HepG2 (cell line): ENCODE data around the gene UCMA. TPM values are rescaled to one million over a fixed set of nuclear protein-coding genes. Genes with fewer than 3 reads are reported as not detected.

Experiments used
- ATAC-seq: fragments of 200-7000 bp; cut with Tn5 transposase; 3 replicates; pipeline ENCODE4 v1.9.1; 2020; ENCODE audit warnings: mild to moderate bottlenecking, moderate library complexity
- BruUV-seq: library from RNA; stranded (reverse); fragments of 400-500 nt; replicated peaks from 2 replicates; lab custom pipeline; 2021; lab: Mats Ljungman, UMichigan
- CTCF ChIA-PET: fragments of 300-600 bp; formaldehyde crosslinking; extraction: SDS; loops from one replicate; lab custom pipeline; 2021; ENCODE audit warnings: low total read pairs, inconsistent platforms, low intra/inter-chr PET ratio; lab: Yijun Ruan, JAX
- POLR2A ChIA-PET: fragments of 350-600 bp; sonication (Branson Sonifier 250); formaldehyde crosslinking; loops from one replicate; lab custom pipeline; 2020; ENCODE audit warnings: antibody characterized with exemption, inconsistent platforms; lab: Yijun Ruan, JAX
- DNase-seq: peaks from one replicate; pipeline ENCODE4 v3.0.0-alpha.2; 2015; ENCODE audit warnings: low spot score
- FAIRE-seq: peaks from 3 replicates; lab custom pipeline; 2011; peaks lifted over from hg19 to GRCh38; lab: Jason Lieb, UNC
- H2AFZ ChIP-seq: one replicate; pipeline ENCODE4 v1.6.1; 2011; ENCODE audit warnings: low read length, inconsistent platforms
- H3K27ac ChIP-seq: fragments of 300-600 bp; 3 replicates; pipeline ENCODE4 v1.8.0; 2011; ENCODE audit warnings: mixed run types, mild to moderate bottlenecking, mixed read lengths, low read length, inconsistent platforms; ENCODE audit not compliant: insufficient read depth; ENCODE audit errors: extremely low read length
- H3K27me3 ChIP-seq, 2 experiments: fragments of 200-600 bp in 1 of 2; 2 replicates in 1 of 2; 3 replicates in 1 of 2; pipeline versions ENCODE4 v1.6.0 to v1.8.0; 2011; ENCODE audit warnings: low read length in 2 of 2, mild to moderate bottlenecking in 2 of 2, moderate library complexity in 2 of 2, inconsistent platforms in 1 of 2; ENCODE audit not compliant: insufficient read depth in 2 of 2, control insufficient read depth in 1 of 2
- H3K36me3 ChIP-seq, 2 experiments: fragments of 200-600 bp in 1 of 2; replicated peaks in 1 of 2; 2 replicates in 1 of 2; 3 replicates in 1 of 2; pipeline versions ENCODE4 v1.5.1 to v1.8.0; 2011; ENCODE audit warnings: low read length in 2 of 2, inconsistent platforms in 1 of 2; ENCODE audit not compliant: insufficient read depth in 2 of 2, control insufficient read depth in 1 of 2
- H3K4me1 ChIP-seq: 2 replicates; pipeline ENCODE4 v1.5.1; 2012; ENCODE audit warnings: low read length, inconsistent platforms; ENCODE audit not compliant: insufficient read depth
- H3K4me2 ChIP-seq: 2 replicates; pipeline ENCODE4 v1.6.0; 2011; ENCODE audit warnings: low read depth, low read length, inconsistent platforms
- H3K4me3 ChIP-seq, 3 experiments: fragments of 200-600 bp in 1 of 3; sonication (generic), shearing (Covaris generic) in 1 of 3; replicated peaks in 1 of 3; 2 replicates each; pipeline ENCODE4 v1.5.1; 2011 to 2016; ENCODE audit warnings: low read length in 3 of 3, inconsistent platforms in 2 of 3, low read depth in 2 of 3, mild to moderate bottlenecking in 2 of 3, control low read depth in 1 of 3, mixed read lengths in 1 of 3; ENCODE audit not compliant: insufficient read depth in 1 of 3
- H3K79me2 ChIP-seq: one replicate; pipeline ENCODE4 v1.6.1; 2011; ENCODE audit warnings: low read length, inconsistent platforms; ENCODE audit not compliant: insufficient read depth
- H3K9ac ChIP-seq: 2 replicates; pipeline ENCODE4 v1.6.0; 2011; ENCODE audit warnings: mild to moderate bottlenecking, low read depth, low read length, inconsistent platforms; ENCODE audit not compliant: insufficient read depth
- H3K9me3 ChIP-seq: 2 replicates; pipeline ENCODE4 v1.5.1; 2012; ENCODE audit warnings: mild to moderate bottlenecking, low read length
- H4K20me1 ChIP-seq: 2 replicates; pipeline ENCODE4 v1.6.0; 2011; ENCODE audit warnings: inconsistent platforms, mild to moderate bottlenecking, low read length, moderate library complexity; ENCODE audit not compliant: insufficient read depth
- ELF4 ChIP-seq: sonication (generic); formaldehyde crosslinking; IDR thresholded peaks from 2 replicates; pipeline ENCODE4 v1.5.0; 2020; ENCODE audit warnings: missing genetic modification reagents, mild to moderate bottlenecking, moderate library complexity, borderline replicate concordance
- HIVEP1 ChIP-seq: sonication (generic); formaldehyde crosslinking; IDR thresholded peaks from 2 replicates; pipeline ENCODE4 v1.4.0; 2020; ENCODE audit warnings: mild to moderate bottlenecking, missing genetic modification reagents
- KDM4B ChIP-seq: sonication (generic); formaldehyde crosslinking; IDR thresholded peaks from 2 replicates; pipeline ENCODE4 v1.4.0; 2020; ENCODE audit warnings: missing genetic modification reagents
- MNT ChIP-seq: fragments of 450-650 bp; IDR thresholded peaks from 2 replicates; pipeline ENCODE4 v1.6.1; 2016
- MXI1 ChIP-seq: IDR thresholded peaks from 3 replicates; pipeline ENCODE4 v1.6.1; 2012; ENCODE audit warnings: low read depth, low read length, inconsistent platforms, borderline replicate concordance
- SMAD9 ChIP-seq: sonication (generic); formaldehyde crosslinking; IDR thresholded peaks from 2 replicates; pipeline ENCODE4 v1.5.1; 2020; ENCODE audit warnings: mild to moderate bottlenecking, missing genetic modification reagents
- SMYD3 ChIP-seq: sonication (generic); formaldehyde crosslinking; IDR thresholded peaks from 2 replicates; pipeline ENCODE4 v1.8.1; 2023; ENCODE audit warnings: mild to moderate bottlenecking, missing genetic modification reagents
- TFDP1 ChIP-seq: IDR thresholded peaks from 2 replicates; pipeline ENCODE4 v1.6.1; 2016; ENCODE audit warnings: missing compliant biosample characterization, missing genetic modification reagents, borderline replicate concordance
- TOPORS ChIP-seq: sonication (generic); formaldehyde crosslinking; IDR thresholded peaks from 2 replicates; pipeline ENCODE4 v1.8.0; 2023; ENCODE audit warnings: mild to moderate bottlenecking, missing genetic modification reagents
- WGBS: methylation state at CpG from one replicate; pipeline ENCODE4 v1.1.6; 2017; ENCODE audit warnings: low lambda C conversion rate; 5-methylcytosine and 5-hydroxymethylcytosine counted together
- in situ Hi-C: cut with HindIII; loops from 2 replicates; pipeline ENCODE4 v1.10.0; 2017; ENCODE audit warnings: low pct_unique_long_range_greater_than_20kb; ENCODE audit not compliant: extremely low pct_ligation_motif_present
- intact Hi-C: fragments of 100-400 bp; cut with micrococcal nuclease; formaldehyde crosslinking; loops from one replicate; pipeline ENCODE4 v1.10.0; 2022; ENCODE audit not compliant: unreplicated experiment
- polyA plus RNA-seq, 8 experiments: library from polyadenylated mRNA; depleted of rRNA in 3 of 8; stranded (reverse) in 7 of 8; unstranded in 1 of 8; fragments of >200 nt; fragmentation: Illumina TruSeq in 4 of 8; extraction: Trizol in 4 of 8; gene quantifications; 2 replicates each; pipeline versions ENCODE4 v1.2.1 to v1.2.3, GENCODE V29; 2011 to 2016; ENCODE audit warnings: low read depth in 4 of 8, missing spikeins in 1 of 8, mixed read lengths in 1 of 8; ENCODE audit not compliant: insufficient read depth in 1 of 8
- total RNA-seq, 5 experiments: library from RNA; depleted of rRNA; stranded (reverse); fragments of >200 nt; fragmentation: Illumina TruSeq; extraction: Trizol; gene quantifications; 2 replicates each; pipeline ENCODE4 v1.2.3, GENCODE V29; 2016; ENCODE audit warnings: low read depth in 1 of 5

The UCMA gene
- total and polyA plus RNA-seq, 2 of the 13 experiments (the other 11 are each of a cell fraction or from before 2014, with no cell fraction given) = not detected

- Histone ChIP-seq H2AFZ (no peak overlapping the region), H3K9ac (no peak overlapping the region), H3K9me3 (no peaks in the 10 kb centered on the region), H3K27ac (no peak overlapping the region), H3K4me1 (no peaks in the 10 kb centered on the region), H3K36me3 (peaks cover 3 to 56% of the 10 kb centered on the region in 2 experiments; a peak in 4 of 5 replicates), H3K4me3 (no peak overlapping the region), H3K4me2 (no peak overlapping the region), H3K79me2 (no peaks in the 10 kb centered on the region), H3K27me3 (no peaks in the 10 kb centered on the region), H4K20me1 (no peaks in the 10 kb centered on the region)
- TF ChIP-seq SMYD3 (CRISPR knock-in tag) = no peak
- TF ChIP-seq HIVEP1 = no peak
- no peak for TF ChIP-seq MXI1
- TF ChIP-seq TFDP1 (CRISPR knock-in tag) = no peak
- TF ChIP-seq MNT = no peak
- TF ChIP-seq KDM4B = no peak
- TF ChIP-seq SMAD9 (CRISPR knock-in tag) = no peak
- no peak for TF ChIP-seq ELF4 (CRISPR knock-in tag)
- no peak for TF ChIP-seq TOPORS (CRISPR knock-in tag)
- in situ Hi-C loops = no loop called here
- ATAC-seq = no peak
- no peak for DNase-seq
- CTCF ChIA-PET = no interaction called here
- FAIRE-seq = no peak
- intact Hi-C loops = no loop called here
- no TSS peak for BruUV-seq
- POLR2A ChIA-PET = no interaction called here
- 96% methylated on average over 4 of the region's 4 CpGs for WGBS
Measured at GRCh38 chr10:13180788-13181187, 53.4 kb downstream of the UCMA start.
